Calu3 (cell line): ENCODE results near the gene CCL16. TPM values are rescaled to one million over a fixed set of nuclear protein-coding genes. Genes with fewer than 3 reads are reported as not detected.

Experiments used
- BruUV-seq: library from RNA; stranded (reverse); fragments of 400-500 nt; replicated peaks from 2 replicates; lab custom pipeline; 2021; lab: Mats Ljungman, UMichigan
- CTCF ChIA-PET: fragments of 300-600 bp; sonication (Branson Sonifier 250); formaldehyde crosslinking; loops from one replicate; lab custom pipeline; 2022; ENCODE audit warnings: antibody characterized with exemption; lab: Charles Lee
- DNase-seq: peaks from one replicate; pipeline ENCODE4 v3.0.0; 2022
- H3K27ac Mint-ChIP-seq: one replicate; pipeline ENCODE4 v1.8.0; 2022; ENCODE audit warnings: mixed read lengths; ENCODE audit not compliant: unreplicated experiment
- H3K27me3 Mint-ChIP-seq: one replicate; pipeline ENCODE4 v1.8.0; 2022; ENCODE audit warnings: mixed read lengths; ENCODE audit not compliant: unreplicated experiment
- H3K36me3 Mint-ChIP-seq: one replicate; pipeline ENCODE4 v1.8.0; 2022; ENCODE audit warnings: mild to moderate bottlenecking, moderate library complexity, mixed read lengths; ENCODE audit not compliant: insufficient read depth, unreplicated experiment
- H3K4me1 Mint-ChIP-seq: one replicate; pipeline ENCODE4 v1.8.0; 2022; ENCODE audit warnings: mild to moderate bottlenecking, low read depth, mixed read lengths; ENCODE audit not compliant: unreplicated experiment
- H3K4me3 Mint-ChIP-seq: one replicate; pipeline ENCODE4 v1.8.0; 2022; ENCODE audit warnings: mild to moderate bottlenecking, low read depth, moderate library complexity, mixed read lengths; ENCODE audit not compliant: unreplicated experiment
- H3K9me3 Mint-ChIP-seq: one replicate; pipeline ENCODE4 v1.8.0; 2022; ENCODE audit warnings: low read depth, mixed read lengths; ENCODE audit not compliant: unreplicated experiment
- CTCF ChIP-seq: fragments of 200-600 bp; IDR thresholded peaks from one replicate; pipeline ENCODE4 v1.8.0; 2022; ENCODE audit warnings: antibody characterized with exemption; ENCODE audit not compliant: unreplicated experiment
- intact Hi-C: fragments of 100-400 bp; cut with micrococcal nuclease; formaldehyde crosslinking; loops from one replicate; pipeline ENCODE4 v1.10.0; 2022; ENCODE audit not compliant: unreplicated experiment
- total RNA-seq: library from RNA; stranded (reverse); gene quantifications from 2 replicates; pipeline ENCODE4 v1.2.3, GENCODE V29; 2022

Gene CCL16
- total RNA-seq, 1 experiment from 2014 or later = not detected

- DNase-seq = no peak
- BruUV-seq = no TSS peak
- Mint-ChIP-seq H3K4me3 (no peak overlapping the region), H3K36me3 (no peaks in the 10 kb centered on the region), H3K4me1 (peaks cover 11% of the 10 kb centered on the region), H3K9me3 (no peaks in the 10 kb centered on the region), H3K27ac (no peak overlapping the region), H3K27me3 (peaks cover 21% of the 10 kb centered on the region)
- CTCF ChIA-PET = interaction anchor here (1.3 kb wide), 1 partner anchor 9 kb away, joined by 3 read pairs; no protein-coding TSS in a partner anchor
- intact Hi-C loops = no loop called here
- no peak for TF ChIP-seq CTCF
Observed at GRCh38 chr17:35972066-35972465, 9.2 kb downstream of the CCL16 start.

- H3K27ac Mint-ChIP-seq = no peak overlapping the region
- peaks cover 27% of the 10 kb centered on the region for H3K27me3 Mint-ChIP-seq
- H3K9me3 Mint-ChIP-seq = no peaks in the 10 kb centered on the region
- BruUV-seq = no TSS peak
- H3K36me3 Mint-ChIP-seq = no peaks in the 10 kb centered on the region
- H3K4me1 Mint-ChIP-seq = peaks cover 11% of the 10 kb centered on the region
- intact Hi-C loops = loop anchor here (1.0 to 2.0 kb wide), 3 partner anchors 105 to 513 kb away; no protein-coding TSS in a partner anchor
- CTCF ChIA-PET = interaction anchor here (0.5 to 2.7 kb wide), 15 partner anchors 8 to 516 kb away, joined by 3 to 39 read pairs (median 4); partner anchors contain the start of gene ZNHIT3
- DNase-seq = peak; percentile 77
- peak; percentile 75 for TF ChIP-seq CTCF
- no peak overlapping the region for H3K4me3 Mint-ChIP-seq
Observed at GRCh38 chr17:35969558-35970380, 11.5 kb downstream of the CCL16 start.

DNA sequence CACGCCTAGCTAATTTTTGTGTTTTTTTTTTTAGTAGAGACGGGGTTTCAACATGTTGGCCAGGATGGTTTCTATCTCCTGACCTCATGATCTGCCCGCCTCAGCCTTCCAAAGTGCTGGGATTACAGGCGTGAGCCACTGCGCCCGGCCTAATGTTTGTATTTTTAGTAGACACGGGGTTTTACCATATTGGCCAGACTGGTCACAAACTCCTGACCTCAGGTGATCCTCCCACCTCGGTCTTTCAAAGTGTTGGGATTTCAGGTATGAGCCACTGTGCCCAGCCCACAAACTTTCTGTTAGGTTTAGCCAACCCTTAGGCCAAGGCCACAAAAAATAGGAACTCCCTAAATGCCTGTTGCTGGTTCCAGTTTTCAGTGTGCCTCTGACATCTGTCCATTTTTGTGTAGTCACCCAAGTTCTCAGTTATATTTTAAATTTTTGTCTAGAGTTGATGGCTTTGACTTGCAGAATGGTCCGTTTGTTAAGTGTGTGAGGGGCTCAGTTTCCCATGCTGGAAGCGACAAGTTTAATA, 12.7 kb downstream of the CCL16 start:
- H3K27ac Mint-ChIP-seq = no peak overlapping the region
- intact Hi-C loops = loop anchor here (1.0 to 2.0 kb wide), 2 partner anchors 181 to 514 kb away; no protein-coding TSS in a partner anchor

DNA sequence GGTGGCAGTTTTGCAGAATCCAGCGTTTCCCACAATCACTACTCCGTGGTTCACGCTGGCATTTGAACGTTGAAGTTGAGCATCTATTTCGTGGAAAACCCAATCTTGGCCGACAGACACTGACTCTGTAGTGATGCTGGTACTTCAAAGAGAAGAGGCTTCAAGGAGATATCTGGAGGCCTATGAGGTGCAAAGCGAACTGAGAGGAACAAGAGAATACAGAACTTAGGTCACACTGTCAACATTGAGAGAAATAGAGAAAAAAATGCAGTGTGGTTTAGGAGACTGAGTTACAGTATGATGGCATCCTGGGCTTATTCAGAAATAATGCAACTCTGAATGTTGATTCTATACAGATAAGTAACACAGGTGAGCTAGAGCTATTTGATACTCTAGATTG, 16.0 kb downstream of the CCL16 start:
- Mint-ChIP-seq H3K4me1 (no peaks in the 10 kb centered on the region), H3K9me3 (no peaks in the 10 kb centered on the region), H3K4me3 (no peak overlapping the region), H3K36me3 (no peaks in the 10 kb centered on the region), H3K27me3 (peaks cover 43% of the 10 kb centered on the region), H3K27ac (no peak overlapping the region)
- BruUV-seq = no TSS peak
- DNase-seq = no peak
- TF ChIP-seq CTCF = no peak
- intact Hi-C loops = no loop called here
- CTCF ChIA-PET = no interaction called here

More for the DNA sequence above, 12.7 kb downstream of the CCL16 start:
- H3K9me3 Mint-ChIP-seq = no peaks in the 10 kb centered on the region
- BruUV-seq = no TSS peak
- no peak for TF ChIP-seq CTCF
- H3K4me1 Mint-ChIP-seq = peaks cover 6% of the 10 kb centered on the region
- H3K36me3 Mint-ChIP-seq = no peaks in the 10 kb centered on the region
- CTCF ChIA-PET = interaction anchor here (1.3 to 1.7 kb wide), 3 partner anchors 104 to 514 kb away, joined by 6 to 8 read pairs (median 8); no protein-coding TSS in a partner anchor
- no peak overlapping the region for H3K4me3 Mint-ChIP-seq
- peaks cover 33% of the 10 kb centered on the region for H3K27me3 Mint-ChIP-seq
- DNase-seq = no peak
